GM10266 (cell line): ENCODE data around the gene THSD8.
"Not testable (repeated sequence)": the region's sequence is repeated elsewhere in the genome, so short reads cannot be mapped to it uniquely, and the experiment has no call there.

Source experiments
- DNase-seq: peaks from one replicate; pipeline ENCODE4 v3.0.0; 2012; ENCODE audit errors: extremely low spot score
- CTCF ChIP-seq: IDR thresholded peaks from 2 replicates; pipeline ENCODE4 v1.5.1; 2012; ENCODE audit warnings: mild to moderate bottlenecking, low read depth; ENCODE audit not compliant: control insufficient read depth, insufficient read depth; ENCODE audit errors: missing control alignments

THSD8 gene

GRCh38 chr19:12800923-12801465 lies 875 bp upstream of the THSD8 start:
- no peak for DNase-seq
- TF ChIP-seq CTCF: peak; percentile 14

- DNase-seq: no peak
- no peak for TF ChIP-seq CTCF
Measured at GRCh38 chr19:12802267-12803106, 618 bp downstream of the THSD8 start.

- no peak for DNase-seq
- TF ChIP-seq CTCF: no peak
Measured at GRCh38 chr19:12804051-12804450, 2.2 kb downstream of the THSD8 start.

GRCh38 chr19:12806242-12807081 lies 4.6 kb downstream of the THSD8 start, which contains the start of gene RNASEH2A:
TSS of gene RNASEH2A (plus strand) at chr19:12806584. CDS start at chr19:12806674, 90 bp downstream.
- DNase-seq: peak; percentile 97
- TF ChIP-seq CTCF: no peak

- DNase-seq: no peak
- no peak for TF ChIP-seq CTCF
Measured at GRCh38 chr19:12815088-12815487, 13.2 kb downstream of the THSD8 start.

GRCh38 chr19:12817188-12817587 lies 15.3 kb downstream of the THSD8 start:
- DNase-seq: not testable (repeated sequence)

GRCh38 chr19:12817810-12818209 lies 15.9 kb downstream of the THSD8 start:
- not testable (repeated sequence) for DNase-seq

GRCh38 chr19:12821761-12822160 lies 19.9 kb downstream of the THSD8 start:
- TF ChIP-seq CTCF: no peak
- DNase-seq: no peak
